H1 (cell line): Measurements from ENCODE around the gene TNXB. TPM values are rescaled to one million over a fixed set of nuclear protein-coding genes. Genes with fewer than 3 reads are reported as not detected.

Experiments used
- CTCF ChIA-PET: fragments of 300-600 bp; sonication (Branson Sonifier 250); formaldehyde crosslinking; loops from one replicate; lab custom pipeline; 2021; ENCODE audit not compliant: partially characterized antibody; lab: Charles Lee
- POLR2A ChIA-PET: fragments of 300-600 bp; sonication (Branson Sonifier 250); formaldehyde crosslinking; loops from one replicate; lab custom pipeline; 2021; ENCODE audit warnings: inconsistent platforms; ENCODE audit not compliant: partially characterized antibody; lab: Charles Lee
- DNase-seq, 2 experiments: peaks; one replicate each; pipeline versions ENCODE4 v3.0.0 to v3.0.0-alpha.2; 2010 to 2022; ENCODE audit warnings: low spot score in 2 of 2, low read depth in 1 of 2, mixed read lengths in 1 of 2
- FAIRE-seq: peaks from 2 replicates; lab custom pipeline; 2011; peaks lifted over from hg19 to GRCh38; lab: Jason Lieb, UNC
- H2AFZ ChIP-seq: 2 replicates; pipeline ENCODE4 v1.8.1; 2012; ENCODE audit warnings: low read length, inconsistent platforms
- H2AK5ac ChIP-seq: 2 replicates; pipeline ENCODE4 v1.6.1; 2013; ENCODE audit warnings: low read depth, low read length
- H2BK120ac ChIP-seq: replicated peaks from 2 replicates; pipeline ENCODE3; 2013; ENCODE audit warnings: low read depth, low read length, inconsistent platforms
- H2BK12ac ChIP-seq: 2 replicates; pipeline ENCODE4 v1.6.1; 2013; ENCODE audit warnings: low read depth, low read length
- H2BK15ac ChIP-seq: 2 replicates; pipeline ENCODE4 v1.6.1; 2013; ENCODE audit warnings: low read length
- H2BK20ac ChIP-seq: 2 replicates; pipeline ENCODE4 v1.6.1; 2013; ENCODE audit warnings: low read length
- H2BK5ac ChIP-seq: 2 replicates; pipeline ENCODE4 v1.6.1; 2013; ENCODE audit warnings: low read depth, low read length
- H3K14ac ChIP-seq: 2 replicates; pipeline ENCODE4 v1.6.1; 2013; ENCODE audit warnings: inconsistent platforms; ENCODE audit not compliant: insufficient read length
- H3K18ac ChIP-seq: 2 replicates; pipeline ENCODE4 v1.6.1; 2013; ENCODE audit warnings: low read length; ENCODE audit errors: extremely low read depth
- H3K23ac ChIP-seq: 2 replicates; pipeline ENCODE4 v1.6.1; 2013; ENCODE audit warnings: inconsistent platforms; ENCODE audit not compliant: insufficient read length
- H3K23me2 ChIP-seq: 2 replicates; pipeline ENCODE4 v1.6.1; 2013; ENCODE audit warnings: low read depth, low read length
- H3K27ac ChIP-seq: 2 replicates; pipeline ENCODE4 v1.6.1; 2011; ENCODE audit warnings: low read depth, low read length, inconsistent platforms
- H3K27me3 ChIP-seq, 4 experiments: replicated peaks in 1 of 4; 1 replicate in 1 of 4; 2 replicates in 3 of 4; pipeline versions ENCODE4 v1.6.1 to v1.8.1; 2011 to 2013; ENCODE audit warnings: low read length in 3 of 4, mild to moderate bottlenecking in 3 of 4, inconsistent platforms in 2 of 4, mixed read lengths in 2 of 4, moderate library complexity in 1 of 4; ENCODE audit not compliant: control insufficient read depth in 3 of 4, insufficient read depth in 3 of 4; ENCODE audit errors: extremely low read depth in 1 of 4
- H3K36me3 ChIP-seq, 4 experiments: 2 replicates each; pipeline versions ENCODE4 v1.6.1 to v1.8.1; 2011 to 2013; ENCODE audit warnings: mild to moderate bottlenecking in 4 of 4, low read length in 3 of 4, moderate library complexity in 2 of 4, control low read depth in 1 of 4, inconsistent platforms in 1 of 4; ENCODE audit not compliant: insufficient read depth in 4 of 4, control insufficient read depth in 2 of 4
- H3K4ac ChIP-seq: replicated peaks from 2 replicates; pipeline ENCODE3; 2013; ENCODE audit warnings: low read length, low read depth, mixed read lengths, inconsistent platforms; ENCODE audit not compliant: insufficient read length
- H3K4me1 ChIP-seq, 4 experiments: replicated peaks in 1 of 4; 1 replicate in 1 of 4; 2 replicates in 3 of 4; pipeline versions ENCODE4 v1.6.1 to v1.8.1; 2011 to 2013; ENCODE audit warnings: low read length in 3 of 4, inconsistent platforms in 2 of 4, mixed read lengths in 1 of 4; ENCODE audit not compliant: insufficient read depth in 4 of 4, control insufficient read depth in 3 of 4
- H3K4me2 ChIP-seq, 2 experiments: 2 replicates each; pipeline versions ENCODE4 v1.6.1 to v1.8.1; 2011 to 2013; ENCODE audit warnings: low read depth in 2 of 2, low read length in 2 of 2, control low read depth in 1 of 2, inconsistent platforms in 1 of 2, mild to moderate bottlenecking in 1 of 2; ENCODE audit not compliant: insufficient read depth in 1 of 2
- H3K4me3 ChIP-seq, 4 experiments: fragments of 200-600, 300-600 bp in 1 of 4; sonication (generic), shearing (Covaris generic), sonication (Bioruptor Twin) in 1 of 4; 2 replicates each; pipeline versions ENCODE4 v1.5.1 to v1.8.1; 2011 to 2016; ENCODE audit warnings: low read length in 4 of 4, low read depth in 3 of 4, control low read depth in 2 of 4, inconsistent platforms in 2 of 4, mild to moderate bottlenecking in 2 of 4, mixed read lengths in 1 of 4, moderate library complexity in 1 of 4; ENCODE audit not compliant: insufficient read depth in 2 of 4; ENCODE audit errors: extremely low read depth in 1 of 4
- H3K56ac ChIP-seq: replicated peaks from 2 replicates; pipeline ENCODE3; 2013; ENCODE audit warnings: low read depth, mild to moderate bottlenecking, mixed read lengths, low read length, inconsistent platforms; ENCODE audit not compliant: insufficient read length
- H3K79me1 ChIP-seq: 2 replicates; pipeline ENCODE4 v1.6.1; 2013; ENCODE audit warnings: low read depth, low read length, control low read depth
- H3K79me2 ChIP-seq, 2 experiments: 2 replicates each; pipeline versions ENCODE4 v1.6.1 to v1.8.1; 2012 to 2013; ENCODE audit warnings: low read length in 2 of 2, mild to moderate bottlenecking in 2 of 2, inconsistent platforms in 1 of 2; ENCODE audit not compliant: insufficient read depth in 2 of 2, control insufficient read depth in 1 of 2
- H3K9ac ChIP-seq, 4 experiments: replicated peaks in 1 of 4; 1 replicate in 1 of 4; 2 replicates in 3 of 4; pipeline versions ENCODE4 v1.6.1 to v1.8.1; 2011 to 2013; ENCODE audit warnings: low read depth in 3 of 4, low read length in 3 of 4, control low read depth in 2 of 4, mild to moderate bottlenecking in 2 of 4, moderate library complexity in 2 of 4, inconsistent platforms in 1 of 4; ENCODE audit errors: extremely low read depth in 1 of 4
- H3K9me3 ChIP-seq, 2 experiments: 2 replicates each; pipeline versions ENCODE4 v1.6.1 to v1.8.1; 2012 to 2013; ENCODE audit warnings: mild to moderate bottlenecking in 2 of 2, moderate library complexity in 2 of 2, control low read depth in 1 of 2, inconsistent platforms in 1 of 2, low read depth in 1 of 2, low read length in 1 of 2, mixed read lengths in 1 of 2; ENCODE audit not compliant: insufficient read depth in 2 of 2
- H4K20me1 ChIP-seq, 2 experiments: replicated peaks in 1 of 2; 2 replicates each; pipeline versions ENCODE3 to v1.8.1; 2011 to 2013; ENCODE audit warnings: inconsistent platforms in 2 of 2, low read length in 2 of 2, mild to moderate bottlenecking in 1 of 2; ENCODE audit not compliant: insufficient read depth in 2 of 2, control insufficient read depth in 1 of 2
- H4K5ac ChIP-seq: 2 replicates; pipeline ENCODE4 v1.6.1; 2013; ENCODE audit warnings: low read length, low read depth, mixed read lengths, inconsistent platforms; ENCODE audit not compliant: insufficient read length
- H4K8ac ChIP-seq: 2 replicates; pipeline ENCODE4 v1.8.0; 2013; ENCODE audit warnings: mild to moderate bottlenecking, moderate library complexity, low read length, inconsistent platforms; ENCODE audit not compliant: insufficient read depth; ENCODE audit errors: extremely low read depth
- H4K91ac ChIP-seq: replicated peaks from 2 replicates; pipeline ENCODE3; 2013; ENCODE audit warnings: low read length, mixed read lengths, inconsistent platforms; ENCODE audit not compliant: insufficient read length
- BCL11A ChIP-seq, 2 experiments: IDR thresholded peaks; one replicate each; pipeline ENCODE4 v1.6.1; 2011; ENCODE audit warnings: low read depth in 2 of 2, low read length in 2 of 2, mild to moderate bottlenecking in 2 of 2
- CBX8 ChIP-seq: fragments of 300-800, 300-1000 bp; sonication (generic); IDR thresholded peaks from 2 replicates; pipeline ENCODE4 v1.7.1; 2016; ENCODE audit warnings: low read depth, low read length, borderline replicate concordance
- GABPA ChIP-seq: IDR thresholded peaks from 2 replicates; pipeline ENCODE4 v1.6.1; 2011; ENCODE audit warnings: mild to moderate bottlenecking, low read length, moderate library complexity, borderline replicate concordance; ENCODE audit not compliant: insufficient read depth
- NRF1 ChIP-seq: IDR thresholded peaks from 2 replicates; pipeline ENCODE4 v1.6.1; 2011; ENCODE audit warnings: mild to moderate bottlenecking, low read depth, low read length, improper control_type of control experiment
- TCF12 ChIP-seq: IDR thresholded peaks from 2 replicates; pipeline ENCODE4 v1.6.1; 2011; ENCODE audit warnings: low read depth, mild to moderate bottlenecking, low read length
- WGBS, 2 experiments: shearing (Covaris generic) in 1 of 2; methylation state at CpG; one replicate each; pipeline versions ENCODE4 v1.1.6 to v1.1.7; 2013 to 2015; ENCODE audit warnings: low lambda C conversion rate in 2 of 2, mixed read lengths in 2 of 2, inconsistent platforms in 1 of 2, low coverage in 1 of 2, missing lambda C conversion rate in 1 of 2; ENCODE audit not compliant: insufficient replicate concordance in 2 of 2, insufficient coverage in 1 of 2, insufficient read length in 1 of 2; ENCODE audit errors: extremely low coverage in 1 of 2, missing lambda C conversion rate in 1 of 2; 5-methylcytosine and 5-hydroxymethylcytosine counted together
- polyA plus RNA-seq, 7 experiments: library from polyadenylated mRNA; depleted of rRNA in 3 of 7; stranded (reverse) in 5 of 7; unstranded in 2 of 7; fragments of >200 nt in 5 of 7; fragments of 200-250 nt in 2 of 7; gene quantifications; 1 replicate in 5 of 7; 2 replicates in 1 of 7; 4 replicates in 1 of 7; pipeline versions ENCODE4 v1.2.1 to v1.2.3, GENCODE V29; 2011 to 2013; ENCODE audit warnings: missing spikeins in 2 of 7, mixed read lengths in 2 of 7
- total RNA-seq: library from RNA; stranded (reverse); fragmentation: NEBNext Ultra II Directional; extraction: Animal tissue kit (Norgen Biotek cat#: 25700); gene quantifications from 2 replicates; pipeline ENCODE4 v1.2.1, GENCODE V29; 2021

Gene TNXB
- total and polyA plus RNA-seq, 2 of the 8 experiments (the other 6 are each of a cell fraction or from before 2014, with no cell fraction given) = 3.1 to 4.8 TPM

GRCh38 chr6:32088487-32089049, 20.6 kb downstream of the TNXB start:
- no peak overlapping the region for H4K5ac ChIP-seq
- no peaks in the 10 kb centered on the region for H3K79me1 ChIP-seq
- no peaks in the 10 kb centered on the region for H4K20me1 ChIP-seq
- no peaks in the 10 kb centered on the region; the same call in 1 of the 2 replicates for H3K23me2 ChIP-seq
- H3K14ac ChIP-seq = no peak overlapping the region
- H3K79me2 ChIP-seq = no peaks in the 10 kb centered on the region
- no peak overlapping the region for H4K91ac ChIP-seq
- peaks cover 0 to 13% (median 11%) of the 10 kb centered on the region in 4 experiments; a peak in 5 of 7 replicates for H3K27me3 ChIP-seq
- no peak overlapping the region; the same call in 1 of the 2 replicates for H4K8ac ChIP-seq
- no peak overlapping the region for H2BK20ac ChIP-seq
- FAIRE-seq = no peak
- H2BK5ac ChIP-seq = no peak overlapping the region
- no peak overlapping the region for H2BK15ac ChIP-seq
- no peak overlapping the region for H3K27ac ChIP-seq
- ChIA-PET CTCF (interaction anchor here (0.5 to 7.5 kb wide), 15 partner anchors 10 to 1296 kb away, joined by 3 to 61 read pairs (median 5); no protein-coding TSS in a partner anchor), POLR2A (interaction anchor here (1.2 to 2.2 kb wide), 5 partner anchors 13 to 88 kb away, joined by 3 to 7 read pairs (median 6); partner anchors contain the start of genes AGPAT1, PRRT1 and TNXB)
- no peak overlapping the region for H3K56ac ChIP-seq
- 85% methylated on average over 12 of the region's 14 CpGs; no CpG with 5 or more reads in 1 of the 2 experiments for WGBS, 2 experiments
- no peak overlapping the region for H3K4ac ChIP-seq
- H3K23ac ChIP-seq = no peak overlapping the region
- no peak overlapping the region for H2AFZ ChIP-seq
- H3K9me3 ChIP-seq = no peaks in the 10 kb centered on the region
- no peak overlapping the region; a peak in 1 of 8 replicates for H3K4me3 ChIP-seq
- 0 out of 2 replicates have a peak overlapping the region, but pooled peaks have one; percentile 72 for H2AK5ac ChIP-seq
- H3K4me1 ChIP-seq = peaks cover 0 to 16% (median 7%) of the 10 kb centered on the region in 4 experiments; a peak in 5 of 7 replicates
- no peaks in the 10 kb centered on the region for H3K36me3 ChIP-seq
- H2BK120ac ChIP-seq = no peak overlapping the region
- H3K4me2 ChIP-seq = peak overlapping the region; percentile 26 to 66; a peak in 1 of 4 replicates
- no peak overlapping the region for H3K18ac ChIP-seq
- no peak overlapping the region; a peak in 1 of 7 replicates for H3K9ac ChIP-seq
- DNase-seq = no peak
- H2BK12ac ChIP-seq = peak overlapping the region; percentile 87
- TF ChIP-seq CBX8 (no peak), BCL11A (IDR thresholded peaks at IDR 0.05; ENCODE audit: low read depth in 2 of 2, low read length in 2 of 2) (no peak), NRF1 (no peak), GABPA (no peak), TCF12 (no peak)
